Measurements from ENCODE around the gene NR1D1. TPM values are rescaled to one million over a fixed set of nuclear protein-coding genes. Genes with fewer than 3 reads are reported as not detected.

Gene NR1D1
- total and polyA plus RNA-seq, 2 of the 8 experiments (the other 6 are each of a cell fraction or from before 2014, with no cell fraction given): 1.5 to 4.6 TPM

DNA sequence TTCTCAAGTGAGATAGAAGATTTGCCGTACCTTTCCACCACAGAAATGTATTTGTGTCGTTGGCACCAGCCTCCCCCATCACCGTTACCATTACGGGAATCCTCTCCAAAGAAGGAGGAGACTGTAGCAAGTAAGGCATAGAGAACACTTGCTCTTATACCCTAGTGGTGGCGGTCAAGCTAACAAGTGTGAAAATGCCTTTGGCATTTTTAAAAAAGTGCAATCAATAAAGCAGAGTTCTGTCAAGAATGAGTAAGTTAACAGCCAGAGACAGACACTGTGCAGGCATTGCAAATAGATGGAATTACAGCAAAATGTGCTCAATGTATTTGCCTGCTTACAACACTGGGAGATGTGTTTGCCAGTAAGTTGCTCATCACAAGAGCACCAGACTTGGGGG is 29.1 kb upstream of the NR1D1 start (continued):
- no peak for TF ChIP-seq CBX8 (IDR thresholded peaks at IDR 0.05; ENCODE audit: borderline replicate concordance, low read depth, low read length)

Data from H1 (cell line).